ENCODE measurements around the gene FAAP100.

FAAP100 gene

GRCh38 chr17:81553018-81553615 is 964 bp upstream of the FAAP100 start:
- peak; percentile 74 to 78 for DNase-seq

DNA sequence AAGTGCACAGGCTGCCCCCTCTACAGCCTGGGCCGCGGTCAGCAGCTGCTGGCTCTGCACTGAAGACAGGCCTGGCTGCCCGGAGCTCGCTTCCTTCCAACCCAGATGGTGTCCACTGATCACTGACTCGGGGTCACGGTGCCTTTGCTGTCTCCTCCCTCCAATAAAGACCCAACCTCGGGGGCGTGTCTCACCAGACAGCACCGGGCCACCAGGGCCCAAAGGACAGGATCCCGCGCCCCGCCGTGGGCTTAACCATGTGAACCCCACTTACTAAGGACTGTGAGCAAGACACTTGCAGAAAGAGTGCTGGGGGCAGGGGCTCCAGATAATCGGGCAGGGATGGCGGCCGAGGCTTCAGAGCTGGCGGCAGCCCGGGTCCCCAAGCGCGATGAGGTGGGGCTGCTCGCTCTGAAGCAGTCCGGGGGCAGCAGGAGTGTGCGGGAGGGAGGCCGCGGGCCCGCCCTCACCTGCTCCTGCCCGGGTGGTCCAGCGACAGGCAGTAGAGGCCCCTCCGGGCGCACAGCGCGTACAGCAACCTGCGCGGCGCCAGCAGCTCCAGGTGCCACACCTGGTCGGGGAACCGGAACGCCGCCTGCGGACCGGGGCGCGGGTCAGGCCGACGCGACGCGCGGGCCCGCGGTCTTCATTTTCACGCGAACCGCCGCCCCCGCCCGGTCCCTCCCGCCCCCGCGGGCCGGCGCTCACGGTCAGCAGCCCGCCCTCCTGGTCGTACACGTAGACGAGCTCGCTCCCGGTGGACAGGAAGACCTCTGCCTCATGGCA is 502 bp downstream of the FAAP100 start:
- no peak for DNase-seq

DNA sequence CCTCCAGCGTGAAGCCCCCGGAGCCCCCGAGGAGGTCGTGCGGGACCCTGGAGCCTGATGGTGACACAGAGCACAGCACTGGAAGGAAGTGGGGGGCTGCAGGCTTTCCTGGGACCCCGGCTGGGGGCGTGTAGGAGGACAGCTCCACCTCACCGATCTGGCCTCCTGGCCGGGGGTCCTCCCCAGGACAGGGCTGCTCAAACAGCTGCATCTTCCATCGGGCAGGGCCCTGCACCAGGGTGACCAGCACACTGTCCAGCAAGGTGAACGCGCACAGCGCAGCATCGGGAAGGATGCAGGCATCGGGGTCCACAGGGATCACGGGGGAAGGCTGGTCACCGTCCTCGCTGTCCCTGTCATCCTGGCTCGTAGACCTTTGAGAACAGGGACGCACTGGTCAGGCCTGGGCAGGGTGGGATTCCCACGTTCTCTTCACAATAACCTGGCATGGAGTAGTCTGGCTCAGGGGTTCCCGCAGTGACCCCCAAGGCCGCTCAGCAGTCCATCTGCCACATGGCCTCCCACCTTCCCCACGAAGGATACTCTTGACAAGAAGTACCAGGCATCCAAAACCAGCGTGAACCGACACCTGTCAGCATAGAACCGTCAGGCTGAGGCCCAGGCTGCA is 1.2 kb downstream of the FAAP100 start:
- no peak for DNase-seq

GRCh38 chr17:81550285-81550684 is 1.9 kb downstream of the FAAP100 start:
- no peak for DNase-seq

DNA sequence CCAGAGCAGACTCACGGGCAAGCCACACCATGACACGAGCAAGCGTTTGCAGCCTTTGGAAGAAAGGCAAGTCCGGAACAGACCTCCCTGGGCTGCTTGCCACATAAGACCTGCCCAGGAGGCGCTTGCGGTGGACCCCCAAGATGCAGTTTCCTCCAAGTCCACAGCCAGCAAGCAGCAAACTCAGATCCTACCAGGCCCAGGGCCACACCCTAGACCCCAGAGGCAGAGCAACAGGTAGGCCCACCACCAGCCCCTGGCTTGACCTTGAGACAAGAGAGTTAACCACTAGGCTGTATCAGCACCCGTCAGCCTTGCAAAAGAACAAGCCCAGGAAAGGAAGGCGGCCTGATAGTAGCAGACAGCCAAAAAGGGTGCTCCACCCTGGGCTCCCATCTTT is 2.3 kb downstream of the FAAP100 start:
- no peak for DNase-seq

DNA sequence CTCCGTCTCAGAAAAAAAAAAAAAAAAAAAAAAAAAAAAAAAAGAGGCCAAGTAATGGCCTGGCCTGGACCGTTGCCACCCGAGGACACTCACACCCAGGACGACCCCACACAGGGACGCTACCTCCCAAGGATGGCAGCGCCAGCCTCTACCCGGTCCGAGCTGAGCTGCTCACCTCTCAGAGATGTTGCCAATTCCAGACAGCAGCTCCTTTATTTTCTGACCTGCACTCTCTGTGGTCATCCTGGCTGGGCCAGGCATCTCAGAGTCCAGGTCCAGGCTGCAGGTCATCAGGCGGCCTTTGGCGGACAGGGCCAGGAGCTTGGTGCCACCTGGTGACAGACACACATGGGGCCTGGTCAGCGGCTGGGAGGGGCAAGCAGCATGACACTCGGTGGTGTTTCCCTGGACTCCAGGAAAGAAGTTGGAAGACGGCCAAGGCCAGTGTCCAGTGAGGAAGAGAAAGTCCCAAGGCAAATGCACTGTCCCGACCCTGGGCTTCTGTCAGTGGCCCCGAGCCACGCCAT is 3.1 kb downstream of the FAAP100 start:
- DNase-seq, result no peak

DNA sequence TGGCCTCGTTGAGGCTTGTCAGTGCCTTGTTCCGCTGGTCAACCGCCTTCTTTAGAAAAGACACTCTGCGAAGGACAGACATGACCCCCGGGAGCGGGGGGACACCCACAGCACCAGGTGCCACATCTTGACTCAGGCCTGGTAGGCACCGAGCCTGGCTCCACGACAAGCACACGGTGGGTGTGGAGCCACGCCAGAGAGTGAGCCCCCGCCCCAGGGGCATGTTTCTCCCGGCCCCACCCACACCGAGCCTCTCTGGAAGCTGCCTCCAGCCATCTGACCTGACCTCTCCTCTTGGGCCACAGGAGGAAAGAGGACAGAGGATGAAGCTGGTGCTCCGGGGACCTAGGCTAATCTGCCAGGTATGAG is 4.6 kb downstream of the FAAP100 start:
- no peak for DNase-seq

DNA sequence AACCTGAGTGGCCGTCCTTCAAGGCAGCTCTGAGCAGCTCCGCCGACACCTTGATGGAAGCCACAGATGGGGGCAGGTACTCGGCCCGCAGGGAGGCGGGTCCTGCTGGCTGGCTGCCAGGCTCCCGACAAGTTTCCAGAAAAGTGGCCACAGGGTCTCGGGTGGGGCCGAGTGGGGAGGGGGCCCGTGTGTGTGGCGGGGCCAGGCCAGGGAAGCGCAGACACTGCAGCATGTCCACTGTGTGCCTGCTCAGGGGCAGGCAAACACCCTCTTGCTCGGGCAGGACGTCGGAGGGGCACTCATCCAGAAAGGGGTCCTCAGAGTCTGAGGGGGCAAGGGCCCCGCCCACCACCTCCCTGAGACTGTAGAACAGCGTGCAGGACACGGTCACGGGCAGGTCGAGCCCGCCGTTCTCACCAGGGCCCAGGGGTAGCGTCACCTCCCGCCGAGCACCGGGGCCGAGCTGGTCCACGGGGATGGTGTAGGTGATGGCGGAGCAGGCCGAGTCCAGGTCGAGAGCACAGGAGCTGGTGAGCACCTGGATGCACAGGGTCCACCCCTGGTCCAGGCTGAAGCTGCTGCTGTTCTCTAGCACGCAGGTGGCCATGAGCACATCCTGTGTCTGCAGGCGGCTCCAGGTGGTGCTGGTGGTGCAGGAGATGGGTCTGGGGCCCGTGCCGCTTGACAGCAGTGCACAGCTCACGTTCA is 5.1 kb downstream of the FAAP100 start:
- DNase-seq, result no peak

- no peak for DNase-seq
Measured at GRCh38 chr17:81545160-81545949, 6.8 kb downstream of the FAAP100 start.

DNA sequence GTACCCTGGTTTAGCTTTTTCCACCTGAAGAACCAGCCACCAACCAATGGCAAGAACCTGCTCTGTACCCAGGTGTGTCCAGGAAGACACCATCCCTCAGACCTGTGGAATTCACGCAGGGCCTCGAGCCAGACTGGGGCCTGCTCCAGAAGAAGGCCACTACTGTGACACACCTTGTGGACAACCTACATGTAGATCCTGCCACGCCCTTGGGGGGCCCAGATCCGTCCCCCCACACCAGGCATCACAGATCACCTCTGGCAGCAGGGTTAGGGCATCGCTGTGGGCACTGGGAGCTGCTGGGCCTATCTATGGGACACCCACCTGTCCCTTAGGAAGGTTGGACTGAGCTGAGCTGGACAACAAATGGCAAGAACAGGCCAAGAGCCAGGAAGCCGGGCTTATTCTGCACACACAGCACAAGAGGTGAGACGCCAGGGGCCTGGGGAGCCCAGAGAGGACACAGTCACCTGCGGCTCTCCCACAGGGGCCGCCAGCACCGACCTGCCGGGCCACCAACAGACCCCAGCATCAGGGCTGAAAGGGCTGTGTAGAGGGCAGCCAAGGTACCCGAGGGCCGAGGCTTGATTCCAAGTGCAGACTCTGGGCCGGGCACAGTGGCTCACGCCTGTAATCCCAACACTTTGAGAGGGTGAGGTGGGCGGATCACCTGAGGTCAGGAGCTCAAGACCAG is 7.7 kb downstream of the FAAP100 start:
- no peak for DNase-seq

DNA sequence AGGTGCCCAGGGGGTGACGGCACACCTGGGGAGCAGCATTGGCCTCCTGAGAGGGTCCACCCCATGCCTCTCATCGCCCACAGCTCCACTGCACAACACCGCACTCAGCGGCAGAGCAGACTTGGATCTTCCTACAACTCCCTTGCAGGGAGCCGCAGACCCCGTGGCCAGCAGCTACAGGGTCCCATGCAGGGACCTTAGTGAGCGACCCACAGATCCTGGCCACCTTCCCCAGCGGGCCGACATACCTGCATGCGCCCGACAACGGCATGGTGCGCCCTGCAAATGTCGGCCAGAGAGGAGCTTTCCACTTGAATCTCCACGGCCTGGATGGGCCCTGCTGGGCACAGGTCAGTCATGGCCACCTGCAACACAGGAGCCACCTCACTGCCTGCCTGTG is 8.4 kb downstream of the FAAP100 start:
- no peak for DNase-seq

- no peak for DNase-seq
Measured at GRCh38 chr17:81543339-81543675, 8.8 kb downstream of the FAAP100 start.

GRCh38 chr17:81542431-81543338 is 9.5 kb downstream of the FAAP100 start:
- no peak for DNase-seq

GRCh38 chr17:81541123-81541522 is 11.0 kb downstream of the FAAP100 start:
- DNase-seq, result no peak

DNA sequence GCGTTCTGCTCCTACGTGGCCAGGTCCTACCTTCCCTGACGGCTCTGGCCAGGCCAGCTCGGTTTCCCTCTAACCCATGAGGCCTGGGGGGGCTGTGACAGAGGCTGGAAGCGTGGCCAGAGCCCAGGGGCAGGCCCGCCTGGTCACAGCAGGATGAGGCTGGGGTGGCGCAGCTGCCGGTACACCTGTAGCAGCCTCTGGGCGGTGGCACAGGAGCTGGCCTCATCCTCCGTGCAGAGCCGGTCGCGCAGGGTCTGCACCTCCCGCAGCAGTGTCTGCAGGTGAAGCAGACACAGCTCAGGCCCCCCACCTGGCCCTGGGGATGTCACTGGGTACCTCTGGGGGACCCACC is 11.5 kb downstream of the FAAP100 start:
- no peak for DNase-seq

GRCh38 chr17:81539961-81540675 is 12.0 kb downstream of the FAAP100 start:
- no peak for DNase-seq

DNA sequence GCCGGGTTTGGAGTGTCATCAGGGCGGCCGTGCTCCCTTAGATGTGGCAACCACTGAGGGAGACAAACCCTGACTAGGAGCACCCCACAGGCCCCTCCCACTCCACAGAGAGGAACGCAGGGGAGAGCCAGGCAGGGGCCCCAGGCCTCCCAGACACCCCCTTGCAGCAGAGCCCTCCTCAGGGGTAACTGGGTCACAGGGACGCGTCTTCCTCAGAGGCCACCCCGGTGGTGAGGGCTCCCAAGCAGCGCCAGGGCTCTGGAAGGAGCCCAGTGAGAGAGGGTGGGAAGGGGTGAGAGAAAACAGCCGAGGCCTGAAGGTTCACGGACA is 12.6 kb downstream of the FAAP100 start:
- no peak for DNase-seq

DNA sequence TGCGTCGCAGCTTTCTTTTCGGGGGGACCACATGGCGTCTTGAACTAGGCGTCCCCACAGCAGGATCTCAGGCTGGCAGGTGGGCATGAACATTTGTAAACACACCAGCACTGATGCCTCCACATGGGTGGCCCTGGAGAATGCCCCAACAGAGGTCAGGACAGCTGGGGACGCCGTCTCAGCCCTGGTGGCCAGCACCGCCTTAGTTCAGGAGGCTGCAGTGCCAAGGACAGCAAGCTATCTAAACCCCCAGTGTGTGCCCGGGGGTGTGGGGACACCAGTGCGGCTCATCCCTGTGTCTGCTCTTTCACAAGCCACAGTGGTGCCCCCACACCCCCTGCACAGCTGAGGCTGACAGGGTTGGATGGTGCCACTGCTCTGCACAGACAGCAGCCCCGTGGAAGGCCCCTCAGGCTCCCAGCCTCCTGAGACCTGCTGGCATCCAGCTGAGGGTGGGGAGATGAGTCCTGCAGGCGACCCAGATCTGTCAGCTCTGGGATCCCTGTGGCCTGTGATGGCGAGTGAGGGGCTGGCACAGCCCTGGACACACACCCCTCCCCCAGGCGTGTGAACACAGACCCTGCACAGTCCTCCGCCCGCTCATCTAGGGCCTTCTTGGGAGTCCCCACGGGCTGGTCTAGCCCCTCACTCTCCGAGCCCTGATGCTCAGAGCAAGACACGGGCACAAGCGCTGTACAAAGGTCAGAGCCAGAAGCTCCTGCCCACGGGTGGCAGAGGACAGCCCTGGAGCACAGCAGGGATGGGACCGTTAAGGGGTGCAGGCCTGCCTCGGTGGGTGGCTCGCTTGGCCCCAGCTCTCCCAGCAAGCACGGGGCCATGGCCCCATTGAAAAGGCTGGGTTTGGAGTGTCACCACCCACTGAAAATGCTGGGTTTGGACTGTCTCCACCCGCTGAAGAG is 13.2 kb downstream of the FAAP100 start:
- DNase-seq, result no peak

GRCh38 chr17:81537856-81538555 is 14.1 kb downstream of the FAAP100 start:
- DNase-seq, result no peak

Measured in activated CD4-positive, alpha-beta T cell treated with anti-CD3 and anti-CD28 coated beads for 4 hours (primary cell).